Activated CD4-positive, CD25-positive, alpha-beta regulatory T cell (primary cell): ENCODE results near the gene TUBGCP5.
A peak's percentile ranks its signal among the peaks of the same experiment; 100 is the strongest.
"Not testable (repeated sequence)": the region's sequence is repeated elsewhere in the genome, so short reads cannot be mapped to it uniquely, and the experiment has no call there.

ENCODE experiments used
- DNase-seq, 4 experiments: peaks; one replicate each; lab custom pipeline; 2025; lab: John Stamatoyannopoulos, UW

TUBGCP5 gene

GRCh38 chr15:23039143-23039916 is at the start of gene TUBGCP5:
Gene TUBGCP5, minus strand, starts transcription at chr15:23039569. Its CDS starts 26 bp downstream, at chr15:23039543.
- peak; percentile 88 to 95 (median 94) for DNase-seq

DNA sequence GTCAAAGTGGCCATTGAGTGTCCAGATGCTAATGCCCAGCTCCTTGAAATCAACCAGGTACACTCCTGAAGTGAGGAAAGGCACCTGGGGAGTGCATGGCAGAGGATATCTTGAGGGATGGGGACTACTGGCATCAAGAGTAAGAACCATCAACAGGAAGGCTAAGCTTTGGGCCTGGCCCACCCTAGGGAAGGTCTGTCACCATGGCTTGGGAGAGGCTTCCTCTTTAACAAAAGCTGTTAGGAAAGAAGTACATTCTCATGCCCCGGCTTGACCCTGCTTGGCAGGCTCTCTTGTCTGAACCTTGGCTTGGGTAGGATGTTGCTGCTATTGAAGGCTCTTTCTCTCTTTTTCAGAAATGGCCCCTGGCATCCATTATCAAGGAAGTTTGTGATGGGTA is 43.7 kb upstream of the TUBGCP5 start:
- no peak for DNase-seq

- not testable (repeated sequence) for DNase-seq
Observed at GRCh38 chr15:23081996-23082737, 42.8 kb upstream of the TUBGCP5 start.

GRCh38 chr15:23081271-23081670 is 41.9 kb upstream of the TUBGCP5 start:
- no peak for DNase-seq

DNA sequence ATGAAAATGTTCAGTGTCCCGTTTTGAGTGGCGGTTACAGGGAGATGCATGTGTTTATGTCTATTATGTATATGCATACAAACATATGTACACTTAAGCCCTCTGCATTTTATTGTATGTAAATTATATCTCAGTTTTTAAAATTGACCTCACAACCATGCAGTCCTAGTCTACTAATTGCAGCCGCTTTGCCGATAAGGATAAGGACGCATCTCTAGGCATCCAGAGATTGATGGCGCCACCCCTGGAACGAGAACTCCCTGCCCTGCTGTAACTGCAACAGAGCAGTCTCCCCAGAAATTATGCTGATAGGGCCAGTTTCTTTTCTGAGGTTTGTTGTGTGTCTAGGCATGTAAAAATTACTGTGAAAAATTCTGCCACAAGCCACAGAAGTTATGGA is 40.4 kb upstream of the TUBGCP5 start:
- DNase-seq = no peak

- no peak for DNase-seq
Observed at GRCh38 chr15:23075927-23076326, 36.6 kb upstream of the TUBGCP5 start.

GRCh38 chr15:23074684-23075083 is 35.3 kb upstream of the TUBGCP5 start:
- no peak for DNase-seq

- no peak for DNase-seq
Observed at GRCh38 chr15:23073890-23074646, 34.7 kb upstream of the TUBGCP5 start.

DNA sequence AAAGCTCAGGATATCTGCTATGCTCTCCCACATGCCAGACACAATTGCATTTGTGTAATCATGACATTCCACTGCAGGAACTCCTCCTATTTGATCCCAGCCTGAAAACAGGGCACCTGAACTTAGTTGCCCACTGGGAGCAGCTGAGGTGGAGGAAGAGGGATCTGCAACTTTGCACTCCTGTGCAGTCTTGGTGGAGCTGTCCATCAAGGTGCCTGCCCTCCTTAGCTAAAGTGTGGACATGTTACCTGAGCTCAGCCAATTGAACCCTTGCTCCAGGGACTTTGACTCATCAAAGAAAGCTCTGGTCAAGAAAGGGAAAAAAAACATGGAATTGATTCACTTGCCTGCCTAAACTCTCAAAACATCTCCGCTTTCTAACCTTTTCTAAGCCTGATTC is 33.3 kb upstream of the TUBGCP5 start:
- no peak for DNase-seq

DNA sequence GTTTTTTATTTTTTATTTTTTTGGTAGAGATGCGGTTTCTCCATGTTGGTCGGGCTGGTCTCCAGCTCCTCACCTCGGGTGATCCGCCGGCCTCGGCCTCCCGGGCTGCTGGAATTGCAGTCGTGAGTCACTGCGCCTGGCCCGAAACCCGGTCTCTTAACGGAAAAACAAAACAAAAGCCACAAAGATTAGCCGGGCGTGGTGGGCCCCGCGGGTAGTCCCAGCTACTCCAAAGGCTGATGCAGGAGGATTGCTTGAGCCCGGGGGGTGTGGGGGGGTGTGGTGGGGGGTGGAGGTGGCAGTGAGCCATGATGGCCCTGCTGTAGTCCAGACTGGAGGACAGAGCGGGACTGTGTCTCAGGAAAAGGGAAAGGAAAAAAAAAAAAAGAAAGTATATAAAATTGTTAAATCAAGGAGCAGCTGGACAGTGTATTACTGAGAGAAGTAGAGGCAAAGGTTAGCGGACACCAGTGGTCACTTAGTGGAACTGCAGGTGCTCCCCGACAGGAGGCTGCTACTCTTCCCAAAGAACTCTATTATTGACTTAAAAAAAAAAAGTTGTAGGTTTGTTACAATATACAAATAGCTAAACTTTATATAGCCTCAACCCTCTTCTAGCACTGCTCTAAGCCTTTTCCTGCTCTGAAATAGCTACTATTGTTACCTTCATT is 30.3 kb upstream of the TUBGCP5 start:
- DNase-seq = no peak

DNA sequence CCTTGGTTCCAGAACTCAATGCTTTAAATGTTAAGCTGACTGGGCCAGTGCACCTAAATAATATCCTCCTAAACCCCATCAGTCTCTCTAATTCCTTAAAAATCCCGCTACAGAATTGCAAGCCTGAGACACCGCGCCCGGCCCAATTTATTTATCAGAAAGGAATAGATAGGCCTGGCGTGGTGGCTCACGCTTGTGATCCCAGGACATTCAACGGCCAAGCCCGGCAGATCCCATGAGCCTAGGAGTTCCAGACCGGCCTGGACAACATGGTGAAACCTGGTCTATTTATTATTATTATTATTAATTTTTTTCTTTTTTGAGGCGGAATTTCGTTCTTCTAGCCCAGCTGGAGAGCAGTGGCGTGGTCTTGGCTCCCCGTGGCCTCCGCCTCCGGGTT is 28.0 kb upstream of the TUBGCP5 start:
- no peak for DNase-seq

DNA sequence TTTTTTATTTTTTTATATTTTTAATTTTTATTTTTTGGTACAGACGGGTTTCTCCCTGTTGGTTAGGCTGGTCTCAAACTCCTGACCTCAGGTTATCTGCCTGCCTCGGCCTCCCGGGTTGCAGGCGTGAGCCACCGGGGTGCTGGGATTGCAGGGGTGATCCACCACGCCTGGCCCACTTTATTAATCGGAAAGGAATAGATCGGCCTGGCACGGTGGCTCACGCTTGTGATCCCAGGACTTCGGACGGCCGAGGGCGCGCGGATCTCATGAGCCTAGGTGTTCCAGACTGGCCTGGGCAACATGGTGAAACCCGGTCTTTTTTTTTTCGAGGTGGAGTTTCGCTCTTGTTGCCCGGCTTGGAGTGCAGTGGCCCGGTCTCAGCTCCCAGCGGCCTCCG is 26.5 kb upstream of the TUBGCP5 start:
- no peak for DNase-seq

DNA sequence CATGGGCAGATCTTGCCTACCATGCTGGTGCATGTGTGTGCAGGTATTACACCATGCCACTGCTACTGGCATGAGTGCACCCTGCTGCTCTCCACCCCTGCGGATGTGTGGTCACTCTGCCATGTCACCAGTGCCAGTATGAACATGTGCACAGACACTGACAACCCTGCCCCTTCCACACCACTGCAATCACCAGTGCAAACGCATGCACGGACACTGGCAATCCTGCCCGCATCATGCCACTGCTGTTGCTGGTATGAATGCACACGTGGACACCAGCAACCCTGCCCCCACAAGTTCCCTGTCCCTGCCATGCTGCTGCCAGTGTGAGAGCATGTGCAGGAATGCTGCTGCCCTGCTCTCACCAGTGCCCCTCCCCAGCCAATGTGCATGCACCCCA is 24.8 kb upstream of the TUBGCP5 start:
- DNase-seq = no peak

GRCh38 chr15:23057707-23058106 is 18.3 kb upstream of the TUBGCP5 start:
- no peak for DNase-seq

DNA sequence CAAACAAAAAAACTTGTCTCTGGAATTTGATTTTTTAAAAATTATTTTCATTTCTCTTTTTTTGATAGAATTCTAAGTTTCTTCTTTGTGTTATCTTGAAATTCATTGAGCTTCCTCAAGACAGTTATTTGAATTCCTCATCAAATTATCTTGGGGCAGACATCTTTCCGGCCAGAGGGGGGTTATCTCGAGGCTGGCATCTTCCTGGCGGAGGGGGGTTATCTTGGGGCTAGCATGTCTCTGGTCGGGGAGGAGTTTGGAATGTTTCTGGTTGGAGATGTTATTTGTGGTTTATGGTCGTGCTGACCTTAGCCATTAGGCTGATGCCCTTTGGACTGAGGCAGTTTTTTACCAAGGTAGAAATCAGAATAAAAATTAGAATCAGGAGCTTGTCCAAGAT is 15.9 kb upstream of the TUBGCP5 start:
- no peak for DNase-seq

- DNase-seq = no peak
Observed at GRCh38 chr15:23052522-23052921, 13.2 kb upstream of the TUBGCP5 start.

DNA sequence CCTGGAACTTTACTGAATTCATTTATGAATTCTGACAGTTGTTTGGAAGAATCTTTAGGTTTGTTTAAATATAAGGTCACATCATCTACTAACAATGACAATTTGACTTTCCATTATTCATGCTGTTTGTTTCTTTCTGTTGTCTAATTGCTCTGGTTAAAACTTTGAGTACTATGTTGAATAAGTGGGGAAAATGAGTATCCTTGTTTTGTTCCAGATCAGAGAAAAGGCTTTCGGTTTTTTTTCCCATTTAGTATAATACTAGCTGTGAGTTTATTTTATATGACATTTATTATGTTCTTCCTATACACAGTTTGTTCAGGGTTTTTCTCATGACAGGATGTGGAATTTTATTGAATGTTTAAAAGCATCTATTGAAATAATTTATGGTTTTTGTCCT is 11.3 kb upstream of the TUBGCP5 start:
- DNase-seq = no peak

- no peak for DNase-seq
Observed at GRCh38 chr15:23049984-23050628, 10.7 kb upstream of the TUBGCP5 start.

DNA sequence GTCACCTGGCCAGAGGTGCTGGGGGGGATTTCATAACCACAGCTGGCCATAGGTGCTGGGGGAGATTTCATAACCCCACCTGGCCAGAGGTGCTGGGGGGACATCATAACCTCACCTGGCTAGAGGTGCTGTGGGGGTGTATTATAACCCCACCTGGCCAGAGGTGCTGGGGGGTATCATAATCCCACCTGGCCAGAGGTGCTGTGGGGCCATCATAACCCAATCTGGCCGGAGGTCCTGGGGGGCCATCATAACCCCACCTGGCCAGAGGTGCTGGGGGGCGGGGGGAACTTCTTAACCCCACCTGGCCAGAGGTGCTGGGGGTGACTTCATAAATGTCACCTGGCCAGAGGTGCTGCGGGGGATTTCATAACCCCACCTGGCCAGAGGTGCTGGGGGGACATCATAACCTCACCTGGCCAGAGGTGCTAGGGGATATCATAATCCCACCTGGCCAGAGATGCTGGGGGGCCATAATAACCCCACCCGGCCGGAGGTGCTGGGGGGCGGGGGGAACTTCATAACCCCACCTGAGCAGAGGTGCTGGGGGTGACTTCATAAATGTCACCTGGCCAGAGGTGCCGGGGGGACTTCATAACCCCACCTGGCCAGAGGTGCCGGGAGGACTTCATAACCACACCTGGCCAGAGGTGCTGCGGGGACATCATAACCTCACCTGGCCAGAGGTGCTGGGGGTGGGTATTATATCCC is 9.4 kb upstream of the TUBGCP5 start:
- not testable (repeated sequence) for DNase-seq

GRCh38 chr15:23043987-23044386 is 4.6 kb upstream of the TUBGCP5 start:
- not testable (repeated sequence) for DNase-seq

DNA sequence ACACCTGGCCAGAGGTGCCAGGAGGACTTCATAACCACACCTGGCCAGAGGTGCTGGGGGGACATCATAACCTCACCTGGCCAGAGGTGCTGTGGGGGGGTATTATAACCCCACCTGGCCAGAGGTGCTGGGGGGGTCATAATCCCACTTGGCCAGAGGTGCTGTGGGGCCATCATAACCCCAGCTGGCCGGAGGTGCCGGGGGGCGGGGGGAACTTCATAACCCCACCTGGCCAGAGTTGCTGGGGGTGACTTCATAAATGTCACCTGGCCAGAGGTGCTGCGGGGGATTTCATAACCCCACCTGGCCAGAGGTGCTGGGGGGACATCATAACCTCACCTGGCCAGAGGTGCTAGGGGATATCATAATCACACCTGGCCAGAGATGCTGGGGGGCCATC is 4.2 kb upstream of the TUBGCP5 start:
- DNase-seq = not testable (repeated sequence)
